Retina (tissue), 1 donor: Measurements from ENCODE around the gene MNX1.

Experiments
- DNase-seq: peaks from one replicate; pipeline ENCODE4 v3.0.0-alpha.2; 2016

The MNX1 gene

DNA sequence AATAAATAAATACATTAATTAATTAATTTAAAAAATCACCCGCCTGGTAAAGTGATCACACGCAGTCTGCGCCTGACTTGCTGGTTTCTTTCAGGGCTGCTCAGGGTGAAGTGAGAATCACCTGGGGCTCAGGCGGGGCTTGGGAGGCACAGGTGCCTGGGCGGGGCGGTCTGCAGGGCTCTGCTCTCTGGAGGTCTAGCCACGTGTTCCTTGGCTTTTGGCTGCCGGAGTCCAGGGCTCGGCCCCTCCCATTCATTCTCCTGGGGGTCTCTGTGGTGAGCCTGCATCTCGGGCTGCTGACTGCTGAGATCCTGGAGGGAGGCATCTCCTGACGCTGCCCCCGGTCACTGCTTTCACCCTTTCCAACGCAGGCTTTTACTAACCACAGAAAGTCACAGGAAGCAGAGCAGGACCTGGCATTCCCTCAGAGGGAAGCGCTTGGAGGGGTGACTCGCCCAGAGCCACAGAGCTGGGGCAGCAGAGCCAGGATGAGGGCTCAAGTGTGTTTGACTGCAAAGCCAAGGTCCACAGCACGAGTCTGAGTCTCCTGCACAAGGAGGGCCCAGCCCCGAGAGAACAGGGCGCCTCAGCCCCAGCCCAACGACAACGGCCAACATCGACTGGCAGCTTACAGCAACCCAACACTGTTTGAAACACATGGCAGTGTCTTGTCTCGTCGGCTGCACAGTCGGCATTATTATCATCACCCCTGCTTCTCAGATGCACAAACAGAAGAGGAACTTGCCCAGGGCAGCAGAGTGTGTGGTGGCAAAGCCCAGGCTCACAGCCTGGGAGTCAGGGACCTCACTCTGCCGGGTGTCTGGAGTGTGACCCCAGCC, 22.4 kb upstream of the MNX1 start:
- no peak for DNase-seq

DNA sequence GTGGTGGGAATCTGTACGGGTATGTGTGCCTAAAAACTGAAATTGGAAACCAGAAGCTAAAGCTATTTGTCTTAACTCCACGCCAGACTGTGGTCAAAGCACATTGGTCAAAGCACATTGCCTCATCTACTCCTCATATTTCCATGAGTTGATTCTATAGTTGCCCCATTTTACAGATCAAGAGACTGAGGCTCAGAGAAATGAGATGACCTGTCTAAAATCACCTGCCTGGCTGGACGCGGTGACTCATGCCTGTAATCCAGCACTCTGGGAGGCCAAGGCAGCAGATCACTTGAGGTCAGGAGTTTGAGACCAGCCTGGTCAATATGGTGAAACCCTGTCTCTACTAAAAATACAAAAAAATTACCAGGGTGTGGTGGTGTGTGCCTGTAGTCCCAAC, 21.7 kb upstream of the MNX1 start:
- DNase-seq, result no peak

GRCh38 chr7:157028199-157028903, 17.9 kb upstream of the MNX1 start:
- no peak for DNase-seq

DNA sequence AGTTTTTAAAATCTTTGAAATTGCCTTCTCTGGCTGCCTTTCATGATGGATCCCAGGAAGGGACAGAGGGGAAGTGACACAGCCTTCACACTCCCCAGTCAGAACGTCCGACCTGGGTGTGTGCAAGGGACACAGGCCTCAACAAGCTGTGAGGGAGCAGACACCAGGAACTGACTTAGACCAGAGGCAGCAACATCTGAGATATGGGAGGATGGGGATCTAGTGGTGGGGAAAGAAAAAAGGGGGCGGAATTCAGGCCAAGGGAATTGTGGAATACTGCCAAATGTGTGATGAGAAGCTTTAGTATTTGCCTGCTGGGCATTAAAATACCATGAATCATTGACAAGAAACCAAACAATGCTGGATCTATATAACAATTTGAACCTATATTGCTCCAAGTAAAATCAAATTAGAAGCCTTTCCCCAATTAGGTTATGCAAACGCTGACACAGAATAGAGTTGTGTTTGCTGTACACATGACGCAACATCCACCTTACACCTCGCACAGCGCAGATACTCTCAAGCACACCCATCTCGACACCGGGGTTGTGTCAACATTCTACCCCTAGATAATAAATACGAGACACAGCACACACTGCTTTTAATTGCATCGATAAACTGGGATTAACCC, 17.2 kb upstream of the MNX1 start:
- DNase-seq, result no peak

GRCh38 chr7:157024716-157025115, 14.3 kb upstream of the MNX1 start:
- DNase-seq, result no peak

DNA sequence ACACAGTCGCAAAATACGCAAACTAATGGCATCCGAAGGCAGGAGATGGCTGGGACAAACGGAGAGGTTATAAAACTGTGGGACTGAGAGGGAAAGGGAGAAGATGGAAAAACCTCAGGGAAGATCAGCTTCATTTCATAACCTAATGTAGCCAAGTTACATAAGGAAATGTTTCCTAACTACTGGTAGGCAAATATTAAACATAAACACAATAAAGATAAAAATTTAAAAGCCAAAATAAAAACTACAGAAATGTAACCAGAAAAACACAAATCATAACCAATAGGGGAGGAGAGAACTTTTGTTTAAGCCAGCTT, 13.1 kb upstream of the MNX1 start:
- no peak for DNase-seq

DNA sequence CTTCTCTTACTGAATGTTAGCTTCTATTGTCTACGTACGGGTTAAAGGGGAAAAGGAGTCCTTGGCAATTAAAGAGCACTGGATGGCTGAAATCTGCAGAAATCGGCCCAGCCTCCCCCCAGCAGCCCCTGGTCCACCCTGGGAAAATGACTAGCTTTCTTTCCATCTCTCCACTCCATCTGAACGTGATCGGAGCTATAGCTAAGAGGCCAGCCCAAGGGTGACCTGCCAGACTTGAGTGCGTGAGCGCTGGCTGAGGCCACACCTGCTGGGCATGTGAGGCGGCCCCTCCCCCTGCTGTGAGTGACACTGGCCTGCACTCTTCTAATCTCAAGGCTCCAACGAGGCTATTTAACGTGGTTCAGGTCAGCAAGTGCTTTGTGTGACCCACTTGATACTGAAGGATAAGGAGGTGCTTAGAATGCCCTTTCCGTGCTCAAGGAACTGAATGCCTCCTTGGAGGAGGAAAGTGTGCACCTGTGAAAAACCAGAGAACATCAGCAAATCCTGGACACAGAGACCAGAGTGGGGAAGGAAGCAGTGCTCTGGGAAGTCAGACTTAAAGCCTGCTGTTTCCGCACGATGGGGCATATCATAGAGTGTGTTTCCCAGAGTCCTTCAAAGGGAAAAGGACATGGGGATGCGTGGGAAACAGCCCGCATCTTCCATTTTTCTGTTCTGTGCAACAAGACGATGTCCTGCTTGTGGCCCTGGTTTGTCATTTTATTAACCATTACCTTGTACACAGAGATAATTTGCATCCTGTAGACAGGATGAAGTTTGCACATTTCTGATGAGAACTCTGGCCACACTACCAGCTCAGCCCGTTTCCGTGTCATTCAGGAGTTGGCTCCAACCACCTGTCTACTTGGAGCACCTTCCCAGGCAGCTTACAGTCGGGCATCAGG, 12.5 kb upstream of the MNX1 start:
- DNase-seq, result peak; percentile 54

GRCh38 chr7:157021871-157022680, 11.6 kb upstream of the MNX1 start:
- DNase-seq, result peak; percentile 58

- no peak for DNase-seq
Observed at GRCh38 chr7:157021071-157021870, 10.8 kb upstream of the MNX1 start.

GRCh38 chr7:157020514-157021070, 10.1 kb upstream of the MNX1 start:
- peak; percentile 64 for DNase-seq

GRCh38 chr7:157019718-157020451, 9.4 kb upstream of the MNX1 start:
- DNase-seq, result peak; percentile 54

DNA sequence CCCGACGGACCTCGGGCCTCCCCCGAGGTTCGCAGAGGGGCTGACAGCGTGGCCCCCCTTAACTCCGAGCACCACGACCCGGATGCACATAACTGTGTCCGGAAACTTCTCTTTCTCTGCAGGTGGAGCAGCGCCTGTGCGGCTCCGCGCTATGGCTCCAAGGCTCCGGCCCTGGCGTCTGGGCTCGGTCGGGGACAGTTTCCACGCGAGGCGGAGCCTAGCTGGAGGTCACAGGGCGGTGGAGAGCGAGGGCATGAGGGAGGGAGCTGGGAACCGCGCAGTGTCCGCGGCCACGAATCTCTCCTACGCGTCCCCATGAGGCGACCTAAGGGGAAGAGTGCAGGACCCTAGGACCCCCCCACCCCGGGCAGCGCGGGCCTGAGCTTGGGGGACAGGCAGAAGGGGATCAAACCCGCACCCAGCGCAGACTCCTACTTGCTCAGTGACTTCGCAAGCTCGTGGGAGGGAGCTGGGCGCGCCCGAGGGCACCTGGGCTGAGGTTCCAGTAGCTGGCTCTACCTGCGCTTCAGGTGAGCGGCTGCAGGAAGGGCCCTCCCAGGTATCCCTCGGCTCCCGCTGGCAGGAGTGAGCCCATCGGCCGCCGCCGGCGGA, 8.6 kb upstream of the MNX1 start:
- DNase-seq, result peak; percentile 55

- peak; percentile 67 for DNase-seq
Observed at GRCh38 chr7:157018328-157018996, 8.0 kb upstream of the MNX1 start.

- peak; percentile 65 for DNase-seq
Observed at GRCh38 chr7:157017603-157018327, 7.3 kb upstream of the MNX1 start.

- DNase-seq, result peak; percentile 50
Observed at GRCh38 chr7:157017149-157017548, 6.7 kb upstream of the MNX1 start.

- DNase-seq, result peak; percentile 60
Observed at GRCh38 chr7:157016352-157017041, 6.0 kb upstream of the MNX1 start.

GRCh38 chr7:157016024-157016351, 5.5 kb upstream of the MNX1 start:
- peak; percentile 60 for DNase-seq
